IMR-90 (cell line): ENCODE data around the gene SLC2A6. TPM values are rescaled to one million over a fixed set of nuclear protein-coding genes. Genes with fewer than 3 reads are reported as not detected.

ENCODE experiments used
- ATAC-seq: fragments of 200-7000 bp; cut with Tn5 transposase; 2 replicates; pipeline ENCODE4 v1.9.1; 2020; ENCODE audit warnings: low read depth, mild to moderate bottlenecking, moderate library complexity
- BruUV-seq: library from RNA; stranded (reverse); fragments of 400-500 nt; replicated peaks from 2 replicates; lab custom pipeline; 2021; lab: Mats Ljungman, UMichigan
- CTCF ChIA-PET: fragments of 300-600 bp; formaldehyde crosslinking; extraction: SDS; loops from one replicate; lab custom pipeline; 2021; ENCODE audit warnings: antibody characterized with exemption; lab: Yijun Ruan, JAX
- POLR2A ChIA-PET: fragments of 300-600 bp; sonication (Branson Sonifier 250); formaldehyde crosslinking; loops from one replicate; lab custom pipeline; 2022; ENCODE audit warnings: antibody characterized with exemption; ENCODE audit not compliant: unreplicated experiment; lab: Charles Lee
- DNase-seq: peaks from one replicate; pipeline ENCODE4 v3.0.0; 2013
- H2AFZ ChIP-seq: replicated peaks from 2 replicates; pipeline ENCODE3; 2013; ENCODE audit warnings: low read length, mild to moderate bottlenecking; ENCODE audit not compliant: poor library complexity
- H2AK5ac ChIP-seq: 2 replicates; pipeline ENCODE4 v1.6.1; 2013; ENCODE audit warnings: low read depth, low read length, inconsistent platforms
- H2AK9ac ChIP-seq: replicated peaks from 2 replicates; pipeline ENCODE3; 2013; ENCODE audit warnings: mild to moderate bottlenecking, low read depth, low read length, moderate library complexity; ENCODE audit not compliant: poor library complexity
- H2BK120ac ChIP-seq: 2 replicates; pipeline ENCODE4 v1.6.1; 2013; ENCODE audit warnings: low read depth, low read length, inconsistent platforms
- H2BK15ac ChIP-seq: 3 replicates; pipeline ENCODE4 v1.6.1; 2013; ENCODE audit warnings: low read depth, low read length, inconsistent platforms
- H2BK20ac ChIP-seq: 2 replicates; pipeline ENCODE4 v1.6.1; 2013; ENCODE audit warnings: low read depth, mild to moderate bottlenecking, inconsistent platforms, low read length, moderate library complexity
- H2BK5ac ChIP-seq: 2 replicates; pipeline ENCODE4 v1.6.1; 2013; ENCODE audit warnings: mild to moderate bottlenecking, low read depth, low read length, inconsistent platforms; ENCODE audit not compliant: poor library complexity, severe bottlenecking
- H3K14ac ChIP-seq: replicated peaks from 2 replicates; pipeline ENCODE4 v1.6.1; 2013; ENCODE audit warnings: low read depth, low read length, inconsistent platforms
- H3K18ac ChIP-seq: 2 replicates; pipeline ENCODE4 v1.6.1; 2013; ENCODE audit warnings: low read depth, low read length, control low read depth
- H3K23ac ChIP-seq: 2 replicates; pipeline ENCODE4 v1.6.1; 2013; ENCODE audit warnings: low read depth, low read length, inconsistent platforms
- H3K27ac ChIP-seq: 2 replicates; pipeline ENCODE4 v1.5.1; 2013; ENCODE audit warnings: mild to moderate bottlenecking, control low read depth, low read length; ENCODE audit not compliant: insufficient read depth
- H3K27me3 ChIP-seq: 2 replicates; pipeline ENCODE4 v1.6.1; 2013; ENCODE audit warnings: low read length; ENCODE audit not compliant: control insufficient read depth, insufficient read depth
- H3K36me3 ChIP-seq: 2 replicates; pipeline ENCODE4 v1.6.1; 2013; ENCODE audit warnings: low read length, mixed read lengths; ENCODE audit not compliant: control insufficient read depth, insufficient read depth
- H3K4ac ChIP-seq: 2 replicates; pipeline ENCODE4 v1.6.1; 2013; ENCODE audit warnings: low read depth, low read length, inconsistent platforms
- H3K4me1 ChIP-seq: 2 replicates; pipeline ENCODE4 v1.6.1; 2013; ENCODE audit warnings: low read length, mixed read lengths; ENCODE audit not compliant: control insufficient read depth, insufficient read depth
- H3K4me2 ChIP-seq: 2 replicates; pipeline ENCODE4 v1.6.1; 2013; ENCODE audit warnings: low read depth, mild to moderate bottlenecking, control low read depth, low read length, moderate library complexity
- H3K4me3 ChIP-seq: 2 replicates; pipeline ENCODE4 v1.5.1; 2013; ENCODE audit warnings: low read depth, mild to moderate bottlenecking, control low read depth, low read length, moderate library complexity; ENCODE audit not compliant: insufficient read depth
- H3K56ac ChIP-seq: 2 replicates; pipeline ENCODE4 v1.6.1; 2013; ENCODE audit warnings: low read length, inconsistent platforms; ENCODE audit not compliant: insufficient read depth; ENCODE audit errors: extremely low read depth
- H3K79me1 ChIP-seq, 2 experiments: 2 replicates each; pipeline ENCODE4 v1.6.1; 2013; ENCODE audit warnings: low read length in 2 of 2, inconsistent platforms in 1 of 2, low read depth in 1 of 2
- H3K9ac ChIP-seq: 2 replicates; pipeline ENCODE4 v1.6.1; 2013; ENCODE audit warnings: low read depth, low read length, control low read depth
- H3K9me1 ChIP-seq: 2 replicates; pipeline ENCODE4 v1.6.1; 2013; ENCODE audit warnings: low read length, inconsistent platforms; ENCODE audit not compliant: insufficient read depth
- H3K9me3 ChIP-seq: 2 replicates; pipeline ENCODE4 v1.6.1; 2013; ENCODE audit warnings: low read length; ENCODE audit not compliant: control insufficient read depth, insufficient read depth
- H4K20me1 ChIP-seq: 2 replicates; pipeline ENCODE4 v1.6.1; 2013; ENCODE audit warnings: low read length, inconsistent platforms; ENCODE audit not compliant: insufficient read depth
- H4K5ac ChIP-seq: 2 replicates; pipeline ENCODE4 v1.6.1; 2013; ENCODE audit warnings: mild to moderate bottlenecking, low read depth, low read length, control low read depth
- H4K8ac ChIP-seq, 2 experiments: 2 replicates each; pipeline ENCODE4 v1.6.1; 2013; ENCODE audit warnings: low read depth in 2 of 2, low read length in 2 of 2, control low read depth in 1 of 2, inconsistent platforms in 1 of 2
- H4K91ac ChIP-seq: 2 replicates; pipeline ENCODE4 v1.6.1; 2013; ENCODE audit warnings: low read depth, low read length, inconsistent platforms; ENCODE audit not compliant: insufficient read depth
- BHLHE40 ChIP-seq: fragments of 150-350 bp; IDR thresholded peaks from 2 replicates; pipeline ENCODE4 v1.6.1; 2016; ENCODE audit warnings: mild to moderate bottlenecking, low read depth, low read length
- CEBPB ChIP-seq: IDR thresholded peaks from 2 replicates; pipeline ENCODE4 v1.6.1; 2012; ENCODE audit warnings: low read depth, low read length, improper control_type of control experiment
- MAZ ChIP-seq: IDR thresholded peaks from 2 replicates; pipeline ENCODE4 v1.6.1; 2012; ENCODE audit warnings: low read depth, mild to moderate bottlenecking, low read length, improper control_type of control experiment, moderate library complexity, borderline replicate concordance
- NFE2L2 ChIP-seq: fragments of 150-350 bp; IDR thresholded peaks from 2 replicates; pipeline ENCODE4 v1.6.1; 2016; ENCODE audit warnings: low read depth, mild to moderate bottlenecking, low read length
- POLR2A ChIP-seq: IDR thresholded peaks from 2 replicates; pipeline ENCODE4 v1.6.1; 2012; ENCODE audit warnings: mild to moderate bottlenecking, low read depth, low read length
- RCOR1 ChIP-seq: IDR thresholded peaks from 2 replicates; pipeline ENCODE4 v1.6.1; 2012; ENCODE audit warnings: mild to moderate bottlenecking, low read length, improper control_type of control experiment; ENCODE audit not compliant: insufficient replicate concordance
- USF2 ChIP-seq: fragments of 150-350 bp; IDR thresholded peaks from 2 replicates; pipeline ENCODE4 v1.6.1; 2017; ENCODE audit warnings: mild to moderate bottlenecking, antibody characterized with exemption, low read length, low read depth
- WGBS, 2 experiments: methylation state at CpG; one replicate each; pipeline versions ENCODE4 v1.1.5 to v1.1.7; 2013; ENCODE audit warnings: missing lambda C conversion rate in 2 of 2; ENCODE audit not compliant: insufficient read length in 1 of 2; ENCODE audit errors: extremely low coverage in 2 of 2; 5-methylcytosine and 5-hydroxymethylcytosine counted together
- dilution Hi-C: fragments of 300-500 bp; cut with HindIII; formaldehyde crosslinking; loops from one replicate; pipeline ENCODE4 v1.14.3; 2018; ENCODE audit warnings: low sequenced_read_pairs; ENCODE audit not compliant: unreplicated experiment
- in situ Hi-C: fragments of 300-500 bp; cut with MboI; formaldehyde crosslinking; loops from 3 replicates; pipeline ENCODE4 v1.14.3; 2019; ENCODE audit warnings: low sequenced_read_pairs, inconsistent platforms, mixed read lengths
- intact Hi-C: fragments of 100-400 bp; cut with micrococcal nuclease; formaldehyde crosslinking; loops from 2 replicates; pipeline ENCODE4 v1.10.0; 2022
- polyA plus RNA-seq, 3 experiments: library from polyadenylated mRNA; depleted of rRNA; stranded (reverse); fragments of >200 nt; gene quantifications; 2 replicates each; pipeline ENCODE4 v1.2.3, GENCODE V29; 2012; ENCODE audit warnings: low replicate concordance in 1 of 3
- total RNA-seq: library from RNA; depleted of rRNA; stranded (reverse); fragments of >200 nt; gene quantifications from 2 replicates; pipeline ENCODE4 v1.2.3, GENCODE V29; 2012

SLC2A6 gene
- total and polyA plus RNA-seq, 2 of the 4 experiments (the other 2 are of a cell fraction), result 2.9 to 8.5 TPM

- POLR2A ChIA-PET, result no interaction called here
- Histone ChIP-seq H3K4me3 (no peak overlapping the region), H3K9ac (no peak overlapping the region), H3K9me1 (no peaks in the 10 kb centered on the region), H2BK20ac (no peak overlapping the region), H3K4me1 (peaks cover 3% of the 10 kb centered on the region; the same call in 1 of the 2 replicates), H3K14ac (no peak overlapping the region), H3K56ac (no peak overlapping the region), H4K91ac (no peak overlapping the region), H2BK120ac (no peak overlapping the region), H2AK9ac (no peak overlapping the region), H4K20me1 (no peaks in the 10 kb centered on the region), H2BK5ac (no peak overlapping the region), H3K9me3 (no peaks in the 10 kb centered on the region), H3K23ac (no peak overlapping the region), H4K5ac (no peak overlapping the region), H2BK15ac (no peak overlapping the region), H3K27me3 (no peaks in the 10 kb centered on the region), H3K18ac (no peak overlapping the region), H3K36me3 (peaks cover 1% of the 10 kb centered on the region; the same call in 1 of the 2 replicates), H2AK5ac (no peak overlapping the region), H3K4me2 (no peak overlapping the region), H2AFZ (no peak overlapping the region), H3K79me1 (peaks cover 0 to 10% of the 10 kb centered on the region in 2 experiments; a peak in 1 of 4 replicates), H3K27ac (no peak overlapping the region), H3K4ac (no peak overlapping the region), H4K8ac (no peak overlapping the region)
- no TSS peak for BruUV-seq
- CTCF ChIA-PET, result no interaction called here
- WGBS, 2 experiments, result 82% methylated on average over 2 of the region's 5 CpGs; no CpG with 5 or more reads in 1 of the 2 experiments
- ATAC-seq, result no peak
- TF ChIP-seq CEBPB, result no peak
- no peak for TF ChIP-seq BHLHE40
- no peak for TF ChIP-seq NFE2L2
- TF ChIP-seq USF2, result no peak
- no peak for TF ChIP-seq MAZ
- no peak for TF ChIP-seq RCOR1
- TF ChIP-seq POLR2A, result no peak
- in situ Hi-C loops, result no loop called here
- dilution Hi-C loops, result no loop called here
- DNase-seq, result no peak
- intact Hi-C loops, result no loop called here
Measured at GRCh38 chr9:133474215-133474614, 4.7 kb downstream of the SLC2A6 start.
